Duodenal mucosa (tissue), 2 donors: ENCODE results near the gene MEN1.
A peak's percentile ranks its signal among the peaks of the same experiment; 100 is the strongest.

Source experiments
- H3K27ac ChIP-seq: one replicate; pipeline ENCODE4 v1.7.0; 2013; ENCODE audit warnings: low read depth, low read length
- H3K27me3 ChIP-seq, 2 donors: one replicate each; pipeline ENCODE4 v1.7.0; 2013; ENCODE audit warnings: low read length in 2 of 2, control low read depth in 1 of 2; ENCODE audit not compliant: insufficient read depth in 2 of 2, control insufficient read depth in 1 of 2
- H3K36me3 ChIP-seq, 2 donors: one replicate each; pipeline ENCODE4 v1.7.0; 2013; ENCODE audit warnings: low read length in 2 of 2, control low read depth in 1 of 2; ENCODE audit not compliant: insufficient read depth in 2 of 2, control insufficient read depth in 1 of 2
- H3K4me1 ChIP-seq, 2 donors: one replicate each; pipeline ENCODE4 v1.7.0; 2013; ENCODE audit warnings: low read length in 2 of 2, control low read depth in 1 of 2; ENCODE audit not compliant: insufficient read depth in 2 of 2, control insufficient read depth in 1 of 2
- H3K4me3 ChIP-seq, 2 donors: one replicate each; pipeline ENCODE4 v1.7.0; 2013; ENCODE audit warnings: low read length in 2 of 2, low read depth in 1 of 2
- H3K9ac ChIP-seq, 2 donors: one replicate each; pipeline ENCODE4 v1.7.0; 2013; ENCODE audit warnings: low read length in 2 of 2, low read depth in 1 of 2
- H3K9me3 ChIP-seq, 2 donors: one replicate each; pipeline ENCODE4 v1.7.0; 2013; ENCODE audit warnings: low read length in 2 of 2, control low read depth in 1 of 2; ENCODE audit not compliant: control insufficient read depth in 1 of 2

Gene MEN1

DNA sequence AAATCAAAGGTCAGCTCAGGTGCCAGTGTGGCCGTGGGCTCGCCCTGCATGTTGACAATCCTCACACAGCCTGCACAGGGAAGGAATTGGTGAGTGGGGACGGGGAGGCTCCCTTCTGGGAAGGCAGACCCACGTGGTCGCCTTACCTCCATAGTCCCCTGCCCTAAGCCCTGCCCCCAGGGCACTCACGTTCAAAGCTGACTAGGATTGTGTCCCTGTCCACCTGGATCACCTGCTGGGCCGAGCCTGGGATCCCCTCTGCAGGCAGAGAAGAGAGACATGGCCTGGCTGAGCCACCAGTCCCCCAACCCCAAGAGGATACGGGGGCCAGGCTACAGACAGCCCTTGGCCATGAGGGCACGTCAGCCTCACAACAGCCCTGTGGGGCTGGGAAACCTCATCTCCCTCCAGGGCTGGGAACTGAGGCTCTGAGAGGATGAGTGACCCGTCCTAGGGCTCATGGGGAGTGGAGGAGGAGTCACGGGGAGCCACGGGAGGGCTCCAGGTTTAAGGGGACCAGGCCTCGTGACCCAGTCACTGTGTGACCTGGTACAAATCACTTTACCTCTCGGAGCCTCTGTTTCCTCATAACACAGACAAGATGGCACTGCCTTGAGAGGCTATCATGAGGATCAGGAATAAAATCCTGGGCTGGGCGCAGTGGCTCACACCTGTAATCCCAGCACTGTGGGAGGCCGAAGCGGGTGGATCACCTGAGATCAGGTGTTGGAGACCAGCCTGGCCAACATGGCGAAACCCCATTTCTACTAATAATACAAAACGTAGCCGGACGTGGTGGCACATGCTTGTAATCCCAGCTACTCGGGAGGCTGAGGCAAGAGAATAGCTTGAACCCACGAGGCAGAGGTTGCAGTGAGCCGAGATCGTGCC, 19.9 kb downstream of the MEN1 start:
- H3K27ac ChIP-seq, result no peak overlapping the region
- peaks cover 0 to 7% of the 10 kb centered on the region in 2 donors for H3K36me3 ChIP-seq
- H3K4me1 ChIP-seq, result peaks cover 5 to 10% of the 10 kb centered on the region in 2 donors
- H3K9me3 ChIP-seq, result no peaks in the 10 kb centered on the region
- H3K9ac ChIP-seq, result no peak overlapping the region
- H3K27me3 ChIP-seq, result no peaks in the 10 kb centered on the region
- H3K4me3 ChIP-seq, result no peak overlapping the region

DNA sequence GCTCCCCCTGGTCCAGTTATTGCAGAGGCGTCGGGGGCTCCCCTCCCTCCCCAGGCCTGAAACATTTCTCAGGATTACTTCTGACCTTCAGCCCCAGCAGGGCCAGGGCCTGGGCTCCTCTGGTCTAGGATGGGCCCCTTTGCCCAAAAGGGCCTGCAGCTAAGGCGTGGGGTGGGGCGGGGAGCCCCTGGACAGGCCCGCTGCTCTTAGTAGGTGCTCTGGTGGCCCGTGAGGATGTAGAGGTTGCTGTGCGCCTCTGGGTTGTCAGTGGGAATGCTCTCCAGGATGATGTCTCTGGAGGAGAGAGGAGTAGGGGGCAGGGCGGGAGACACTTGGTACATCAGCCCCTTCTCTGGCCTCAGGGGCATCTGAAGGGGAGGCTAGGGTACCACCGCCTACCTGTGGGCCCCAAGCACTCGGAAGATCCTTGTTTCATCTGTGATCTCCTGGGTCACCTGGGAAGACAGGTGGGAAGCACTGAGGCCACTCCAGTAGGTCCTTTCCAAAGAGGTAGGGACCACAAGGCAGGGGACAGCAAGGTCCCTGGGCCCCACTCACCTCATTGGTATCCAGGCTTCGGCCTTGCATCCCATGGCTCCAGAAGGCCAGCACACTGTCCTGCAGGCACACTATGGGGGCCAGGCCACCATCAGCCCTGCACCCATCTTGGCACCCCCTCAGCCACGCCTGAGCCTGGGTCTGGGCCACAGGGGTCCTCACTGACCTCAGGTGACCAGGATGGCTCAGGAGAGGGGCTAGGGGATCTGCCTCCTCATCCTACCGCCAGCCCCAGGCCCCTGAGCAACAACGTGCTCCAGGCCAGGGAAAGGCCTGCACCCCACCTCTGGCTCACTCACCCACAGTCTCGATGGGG, 20.8 kb downstream of the MEN1 start:
- no peaks in the 10 kb centered on the region for H3K27me3 ChIP-seq
- H3K9ac ChIP-seq, result no peak overlapping the region
- H3K27ac ChIP-seq, result no peak overlapping the region
- H3K4me1 ChIP-seq, result peaks cover 5 to 10% of the 10 kb centered on the region in 2 donors
- no peak overlapping the region for H3K4me3 ChIP-seq
- H3K9me3 ChIP-seq, result no peaks in the 10 kb centered on the region
- peaks cover 0 to 7% of the 10 kb centered on the region in 2 donors for H3K36me3 ChIP-seq

DNA sequence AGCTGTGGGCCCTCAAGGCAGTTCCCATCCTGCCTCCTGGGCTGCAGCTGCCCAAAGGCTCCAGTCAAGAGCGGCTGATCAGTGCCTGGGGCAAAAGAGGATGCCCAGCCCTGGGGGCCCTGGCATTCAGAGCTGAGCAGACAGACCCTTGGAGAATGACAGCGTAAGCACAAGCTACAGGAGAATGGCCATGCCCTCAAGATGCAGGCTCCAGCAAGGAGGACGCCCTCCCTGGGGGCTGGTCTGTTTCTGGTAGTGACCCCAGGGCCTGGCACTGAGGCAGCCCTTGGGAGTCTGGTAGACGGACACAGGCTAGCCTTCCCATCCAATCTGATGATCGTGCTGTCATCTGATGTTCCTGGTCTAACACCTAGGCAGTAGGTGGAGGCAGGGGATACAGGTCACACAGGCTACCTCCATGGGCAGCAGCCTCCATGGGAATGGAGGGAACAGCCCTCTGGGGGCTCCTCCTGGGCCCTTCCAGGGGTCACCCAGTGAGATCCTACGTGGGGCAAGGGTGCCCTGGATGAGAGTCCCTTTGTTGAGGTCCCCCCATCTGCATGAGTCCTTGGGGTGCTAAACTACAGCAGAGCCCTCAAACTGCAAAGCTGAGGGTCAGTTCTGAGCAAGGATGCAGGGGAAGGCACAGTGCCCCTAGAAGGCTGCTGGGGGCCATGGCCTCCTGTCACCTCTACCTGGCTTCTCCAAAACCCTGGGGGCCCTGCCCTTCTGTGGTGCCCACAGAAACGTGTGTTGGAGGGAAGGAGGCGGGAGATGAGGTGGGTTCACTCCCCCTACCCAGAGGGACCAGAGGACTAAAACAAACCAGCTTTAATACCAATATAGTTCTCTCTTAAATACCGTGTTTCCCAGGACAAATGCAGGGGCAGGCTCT, 21.8 kb downstream of the MEN1 start:
- peaks cover 5 to 10% of the 10 kb centered on the region in 2 donors for H3K4me1 ChIP-seq
- H3K9me3 ChIP-seq, result no peaks in the 10 kb centered on the region
- peaks cover 0 to 7% of the 10 kb centered on the region in 2 donors for H3K36me3 ChIP-seq
- H3K27ac ChIP-seq, result no peak overlapping the region
- H3K27me3 ChIP-seq, result no peaks in the 10 kb centered on the region
- no peak overlapping the region for H3K9ac ChIP-seq
- no peak overlapping the region for H3K4me3 ChIP-seq

DNA sequence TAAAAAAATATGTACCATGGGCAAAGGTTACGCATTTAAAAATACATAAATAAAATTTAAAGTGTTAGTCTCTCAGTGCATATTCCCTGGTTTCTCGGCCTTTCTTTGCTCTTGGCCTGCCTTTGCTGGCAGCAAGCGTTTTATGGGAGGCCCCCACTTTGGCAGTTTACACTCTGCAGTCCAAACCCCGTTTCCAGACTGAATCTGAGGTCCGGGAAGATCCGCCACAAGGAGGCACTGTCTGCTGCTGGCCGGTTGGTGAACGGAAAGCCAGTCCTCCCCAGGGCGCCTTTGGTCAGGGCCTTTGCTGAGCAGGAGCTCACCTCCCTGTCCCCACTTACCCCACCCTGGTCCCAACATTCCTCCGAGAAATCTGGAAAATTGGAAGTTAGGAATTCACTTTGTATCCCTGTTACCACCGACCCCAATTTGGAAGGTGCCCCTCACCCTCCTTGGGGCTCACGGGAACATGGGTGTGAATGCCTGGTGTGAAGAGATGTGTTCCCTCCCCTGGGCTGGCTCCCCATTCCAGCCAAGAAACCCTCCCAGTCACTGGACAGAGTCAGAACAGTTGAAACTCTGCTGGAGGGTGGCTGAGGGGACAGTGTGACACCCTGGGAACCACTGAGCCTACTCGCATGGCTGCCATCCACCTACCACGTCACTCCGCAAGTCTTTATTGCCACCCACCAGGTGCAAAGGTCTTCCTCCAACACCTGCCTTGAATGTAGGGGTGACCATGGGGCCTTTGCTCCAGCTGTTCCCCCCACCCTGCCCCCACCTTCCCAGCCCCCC, 22.6 kb downstream of the MEN1 start:
- Histone ChIP-seq H3K4me3 (peak overlapping the region in 1 of 2 donors; percentile 20), H3K9ac (peak overlapping the region in 1 of 2 donors; percentile 44), H3K27ac (peak overlapping the region; percentile 11), H3K4me1 (peaks cover 5 to 10% of the 10 kb centered on the region in 2 donors), H3K27me3 (no peaks in the 10 kb centered on the region), H3K9me3 (no peaks in the 10 kb centered on the region), H3K36me3 (peaks cover 0 to 7% of the 10 kb centered on the region in 2 donors)

DNA sequence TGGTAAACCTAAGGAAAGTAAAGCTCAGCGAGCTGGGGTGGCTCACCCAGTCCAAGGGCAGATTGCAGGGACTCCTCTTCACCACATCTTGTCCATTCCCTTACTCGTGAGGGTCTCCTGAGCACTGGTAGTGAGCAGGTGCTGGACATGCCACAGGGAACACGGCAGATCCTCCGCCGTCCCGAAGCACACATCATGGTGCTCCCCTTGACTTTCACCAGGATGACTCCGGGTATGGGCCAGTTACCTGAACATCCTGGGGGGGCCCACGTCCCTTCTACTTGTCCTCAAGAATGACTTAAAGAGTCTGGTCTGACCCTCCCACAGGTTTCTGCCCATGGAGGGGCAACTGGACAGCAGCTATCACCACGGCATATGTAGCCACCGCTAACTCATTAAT, 24.0 kb downstream of the MEN1 start:
- Histone ChIP-seq H3K4me3 (no peak overlapping the region), H3K9ac (no peak overlapping the region), H3K27me3 (no peaks in the 10 kb centered on the region), H3K9me3 (no peaks in the 10 kb centered on the region), H3K4me1 (peaks cover 5 to 10% of the 10 kb centered on the region in 2 donors), H3K36me3 (peaks cover 0 to 7% of the 10 kb centered on the region in 2 donors), H3K27ac (no peak overlapping the region)

DNA sequence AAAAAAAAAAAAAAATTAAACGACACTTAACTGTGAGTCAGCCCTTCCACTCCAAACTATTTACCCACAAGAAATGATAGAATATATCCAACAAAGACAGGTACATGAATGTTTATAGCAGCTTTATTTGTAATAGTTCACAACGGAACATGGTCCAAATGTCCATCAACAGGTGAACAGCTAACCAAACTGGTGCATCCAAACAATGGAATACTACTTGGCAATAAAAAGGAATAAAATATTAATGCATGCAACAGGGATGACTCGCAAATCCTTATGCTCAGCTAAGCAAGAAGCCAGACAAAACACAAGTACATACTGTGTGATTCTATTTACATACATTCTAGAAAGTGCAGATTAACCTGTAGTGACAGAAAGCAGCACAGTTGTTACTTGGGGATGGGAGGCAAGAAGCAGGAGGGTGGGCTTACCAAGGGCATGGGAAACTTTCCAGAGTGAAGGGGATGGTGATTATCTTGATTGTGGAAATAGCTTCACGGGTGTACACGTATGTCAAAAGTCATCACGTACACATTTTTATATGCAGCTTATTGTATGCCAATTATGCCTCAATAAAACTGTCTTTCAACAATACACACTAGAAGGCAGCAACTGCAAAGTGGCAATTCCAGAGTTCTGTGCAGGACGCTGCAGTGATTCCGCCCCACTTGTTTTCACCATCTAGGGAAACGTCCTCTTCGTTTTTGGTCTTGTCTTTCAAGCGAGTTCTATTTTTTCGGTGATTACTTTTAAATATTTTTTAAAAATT, 25.4 kb downstream of the MEN1 start:
- H3K27me3 ChIP-seq, result no peaks in the 10 kb centered on the region
- peaks cover 5 to 10% of the 10 kb centered on the region in 2 donors for H3K4me1 ChIP-seq
- no peak overlapping the region for H3K27ac ChIP-seq
- H3K36me3 ChIP-seq, result peaks cover 0 to 5% of the 10 kb centered on the region in 2 donors
- H3K9me3 ChIP-seq, result no peaks in the 10 kb centered on the region
- no peak overlapping the region for H3K4me3 ChIP-seq
- no peak overlapping the region for H3K9ac ChIP-seq

DNA sequence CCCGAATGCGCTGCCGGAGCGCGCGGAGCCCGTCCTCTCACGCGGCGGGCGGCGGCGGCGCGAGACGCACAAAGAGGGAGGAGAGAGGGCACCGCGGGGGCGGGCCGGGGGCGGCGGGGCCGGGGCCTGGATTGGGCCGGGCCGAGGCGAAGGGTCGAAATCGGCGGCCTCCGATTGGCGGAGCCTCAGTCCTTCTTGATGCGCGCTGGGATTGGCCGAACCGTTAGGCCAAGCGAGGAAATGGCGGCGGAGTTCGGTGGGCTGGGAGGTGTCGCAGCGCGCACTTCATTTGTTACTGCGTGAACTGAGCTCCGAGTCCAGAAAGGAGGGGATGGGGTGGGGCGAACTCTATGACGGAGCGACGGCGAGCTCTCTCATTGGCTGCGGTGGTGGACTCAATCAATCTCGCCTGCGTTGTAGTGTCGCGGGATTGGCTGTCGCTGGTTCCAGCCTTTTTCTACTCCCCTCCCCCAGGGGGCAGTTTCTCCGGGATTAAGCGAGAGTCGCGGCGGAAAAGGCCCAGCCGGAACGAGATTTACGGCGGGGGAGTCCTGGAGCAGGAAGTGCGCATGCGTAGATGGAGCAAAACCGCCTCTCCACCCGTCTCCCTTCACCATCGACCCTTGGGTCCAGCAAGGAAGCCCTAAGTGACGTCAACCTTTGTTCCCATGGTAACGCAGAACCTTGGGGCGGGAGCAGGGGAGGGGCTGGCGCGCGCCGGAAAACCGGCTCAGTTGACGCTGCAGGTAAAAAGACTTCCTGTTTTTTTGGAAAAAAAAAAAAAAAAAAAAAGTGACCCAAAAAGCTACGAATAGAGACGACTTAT, 31.7 kb downstream of the MEN1 start, which contains the start of gene SF1:
Gene SF1, minus strand, starts transcription at position 70 of the 826 bp plus-strand sequence. CDS start 150 bp downstream, outside the sequence.
- H3K4me1 ChIP-seq, result peaks cover 22 to 26% of the 10 kb centered on the region in 2 donors
- no peaks in the 10 kb centered on the region for H3K9me3 ChIP-seq
- H3K27ac ChIP-seq, result peak within 1 kb of the TSS; percentile 100
- peaks cover 28 to 38% of the 10 kb centered on the region in 2 donors for H3K36me3 ChIP-seq
- peak within 1 kb of the TSS; percentile 75 to 98 for H3K9ac ChIP-seq
- no peaks in the 10 kb centered on the region for H3K27me3 ChIP-seq
- H3K4me3 ChIP-seq, result peak within 1 kb of the TSS; percentile 92 to 97

DNA sequence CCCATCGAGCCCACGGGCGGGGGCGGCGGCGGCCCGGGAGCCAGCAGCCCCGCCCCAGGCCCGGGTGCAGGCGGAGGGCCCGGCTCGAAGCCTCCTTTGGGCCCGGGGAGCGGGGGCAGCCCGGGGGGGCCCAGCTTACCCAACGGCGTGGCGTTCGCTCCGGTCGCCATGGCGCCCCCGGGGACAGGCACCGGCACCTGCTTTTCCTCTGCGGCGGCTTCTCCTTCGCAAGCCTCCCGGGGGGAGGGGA, 32.2 kb downstream of the MEN1 start:
- peak overlapping the region; percentile 58 to 70 for H3K4me3 ChIP-seq
- no peaks in the 10 kb centered on the region for H3K9me3 ChIP-seq
- peaks cover 33 to 43% of the 10 kb centered on the region in 2 donors for H3K36me3 ChIP-seq
- peak overlapping the region; percentile 100 for H3K27ac ChIP-seq
- peak overlapping the region; percentile 61 to 76 for H3K9ac ChIP-seq
- peaks cover 26 to 28% of the 10 kb centered on the region in 2 donors for H3K4me1 ChIP-seq
- no peaks in the 10 kb centered on the region for H3K27me3 ChIP-seq
